ENCODE measurements around the gene SH3GL1. TPM values are rescaled to one million over a fixed set of nuclear protein-coding genes. Genes with fewer than 3 reads are reported as not detected.
"Not testable (repeated sequence)": the region's sequence is repeated elsewhere in the genome, so short reads cannot be mapped to it uniquely, and the experiment has no call there.

Gene SH3GL1
- total RNA-seq, 1 experiment from 2014 or later = 103 TPM

DNA sequence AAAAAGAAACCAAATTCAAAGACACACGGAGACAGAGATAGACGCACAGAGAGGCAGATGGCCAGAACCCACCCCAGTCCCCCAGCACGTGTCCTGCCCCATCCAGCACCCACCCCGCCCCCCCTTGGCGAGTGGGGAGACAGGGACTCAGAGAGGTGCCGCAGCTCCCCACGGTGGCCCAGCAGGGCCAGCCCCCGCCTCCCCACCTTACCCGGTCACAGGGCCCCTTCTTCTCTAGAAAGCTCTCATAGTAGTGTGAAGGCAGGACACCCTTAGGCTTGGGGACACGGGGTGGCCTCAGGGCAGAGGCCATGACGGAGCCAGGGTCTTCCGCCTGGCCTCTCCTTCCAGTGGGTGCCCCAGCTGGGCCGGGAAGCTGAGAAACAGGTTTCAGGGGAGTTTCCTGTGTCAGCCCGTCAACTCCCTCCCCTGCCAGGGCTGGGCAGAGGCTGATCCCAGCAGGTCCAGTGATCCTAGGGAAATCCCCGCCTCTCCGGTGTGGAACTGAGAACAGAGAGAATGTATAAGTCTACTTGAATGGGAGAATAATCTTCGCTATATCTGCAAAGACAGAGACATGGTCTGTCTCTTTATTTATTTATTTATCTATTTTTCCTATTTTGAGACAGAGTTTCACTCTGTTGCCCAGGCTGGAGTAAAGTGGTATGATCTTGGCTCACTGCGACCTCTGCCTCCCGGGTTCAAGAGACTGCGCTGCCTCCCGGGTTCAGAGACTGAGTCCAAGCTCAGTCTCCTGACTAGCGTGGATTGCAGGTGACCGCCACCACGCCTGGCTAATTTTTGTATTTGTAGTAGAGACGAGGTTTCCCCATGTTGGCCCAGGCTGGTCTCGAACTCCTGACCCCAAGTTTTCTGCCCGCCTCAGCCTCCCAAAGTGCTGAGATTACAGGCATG lies 61.6 kb downstream of the SH3GL1 start, which contains the start of gene STAP2:
STAP2 (minus strand) TSS at position 387 of the 915 bp plus-strand sequence; CDS start at position 313, 74 bp downstream.
- in situ Hi-C loops (cut with HindIII; ENCODE audit: low pct_unique_long_range_greater_than_20kb, low sequenced_read_pairs) = no loop called here

DNA sequence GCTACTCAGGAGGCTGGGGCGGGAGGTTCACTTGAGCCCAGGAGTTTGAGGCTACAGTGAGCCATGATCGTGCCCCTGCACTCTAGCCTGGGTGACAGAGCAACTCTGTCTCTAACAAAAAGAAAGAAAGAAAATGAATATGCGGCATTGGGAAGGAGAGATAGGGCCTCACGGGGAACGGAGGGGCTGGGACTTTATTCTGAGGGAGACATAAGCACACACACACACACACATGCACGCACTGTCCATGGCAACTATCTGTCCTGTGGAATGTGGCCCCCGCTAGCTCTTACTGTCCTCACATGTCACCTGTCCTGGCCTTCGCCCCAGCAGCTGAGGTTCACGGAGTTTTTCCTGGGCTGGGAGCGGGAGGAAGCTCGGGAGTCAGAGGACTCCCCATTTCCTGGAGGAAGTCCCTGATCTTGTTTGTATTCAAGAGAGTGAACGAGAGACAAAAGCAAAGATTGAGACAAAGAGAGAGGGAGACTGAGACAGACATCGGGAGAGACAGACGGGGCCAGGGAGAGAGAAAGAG lies 62.4 kb downstream of the SH3GL1 start:
- in situ Hi-C loops (cut with HindIII; ENCODE audit: low pct_unique_long_range_greater_than_20kb, low sequenced_read_pairs) = no loop called here

More for the DNA sequence above, 61.6 kb downstream of the SH3GL1 start, which contains the start of gene STAP2:
- DNase-seq (ENCODE audit: low read depth) = no peak

DNA sequence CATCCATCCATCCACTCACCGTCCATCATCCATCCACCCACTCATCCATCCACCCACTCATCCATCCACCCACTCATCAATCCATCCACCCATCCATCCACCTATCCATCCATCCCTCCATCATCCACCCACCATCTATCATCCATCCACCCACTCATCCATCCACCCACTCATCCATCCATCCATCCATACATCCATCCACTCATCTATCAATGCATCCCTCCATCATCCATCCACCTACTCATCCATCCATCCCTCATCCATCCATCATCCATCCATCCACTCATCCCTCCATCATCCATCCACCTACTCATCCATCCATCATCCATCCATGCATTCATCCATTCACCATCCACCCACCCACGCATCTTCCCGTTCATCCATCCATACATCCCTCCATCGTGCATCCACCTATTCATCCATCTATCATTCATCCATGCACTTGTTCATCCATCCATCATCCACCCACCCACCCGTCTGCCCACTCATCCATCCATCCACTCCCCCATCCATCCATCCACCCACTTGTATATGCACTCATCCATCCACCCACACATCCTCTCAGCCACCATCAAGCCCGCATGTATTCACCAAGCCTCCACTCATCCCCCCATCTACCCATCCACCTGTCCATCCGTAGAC lies 65.3 kb downstream of the SH3GL1 start:
- DNase-seq (ENCODE audit: low read depth) = no peak
- in situ Hi-C loops (cut with HindIII; ENCODE audit: low pct_unique_long_range_greater_than_20kb, low sequenced_read_pairs) = no loop called here

More for the DNA sequence above, 62.4 kb downstream of the SH3GL1 start:
- DNase-seq (ENCODE audit: low read depth) = no peak

DNA sequence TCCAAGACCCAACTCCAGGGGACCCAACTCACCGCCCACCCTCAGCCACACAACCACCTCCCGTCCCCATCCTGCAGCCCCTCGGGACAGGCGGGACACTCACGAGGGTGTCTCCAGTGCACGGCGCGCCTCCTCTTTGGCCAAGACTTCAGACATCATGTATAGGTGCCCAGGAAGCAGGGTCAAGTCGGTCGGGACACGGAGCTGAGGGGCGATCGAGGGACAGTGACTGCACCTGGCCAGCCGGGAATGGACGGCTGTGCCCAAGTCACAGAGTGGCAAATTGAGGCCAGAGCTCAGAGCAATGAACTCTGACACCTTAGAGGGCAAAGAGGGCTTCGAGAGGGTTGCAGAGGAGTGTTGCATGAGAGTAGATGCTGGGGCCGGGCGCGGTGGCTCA lies 70.5 kb downstream of the SH3GL1 start:
- in situ Hi-C loops (cut with HindIII; ENCODE audit: low pct_unique_long_range_greater_than_20kb, low sequenced_read_pairs) = no loop called here
- DNase-seq (ENCODE audit: low read depth) = no peak

DNA sequence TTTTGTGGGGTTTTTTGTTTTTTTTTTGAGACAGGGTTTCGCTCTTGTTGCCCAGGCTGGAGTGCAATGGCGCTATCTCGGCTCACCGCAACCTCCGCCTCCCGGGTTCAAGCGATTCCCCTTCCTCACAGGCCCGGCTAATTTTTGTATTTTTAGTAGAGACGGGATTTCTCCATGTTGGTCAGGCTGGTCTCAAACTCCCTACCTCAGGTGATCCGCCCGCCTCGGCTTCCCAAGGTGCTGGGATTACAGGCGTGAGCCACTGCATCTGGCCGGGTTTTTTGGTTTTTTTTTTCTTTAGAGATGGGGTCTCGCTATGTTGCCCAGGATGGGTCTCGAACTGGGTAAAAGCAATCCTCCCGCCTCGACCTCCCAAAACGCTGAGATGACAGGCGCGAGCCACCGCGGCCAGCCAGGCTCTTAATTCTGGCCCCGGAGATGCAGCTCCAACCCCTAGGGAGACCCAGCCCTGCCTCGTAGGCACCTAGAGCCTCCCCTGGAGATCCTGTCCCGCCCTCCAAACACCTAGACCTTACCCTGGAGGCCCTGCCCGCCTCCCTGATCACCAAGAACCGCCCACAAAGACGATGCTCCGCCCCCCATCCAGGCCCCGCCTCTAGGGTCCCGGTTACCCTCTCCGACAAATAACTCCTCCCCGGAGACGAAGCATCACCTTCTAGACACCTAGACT lies 71.2 kb downstream of the SH3GL1 start:
- in situ Hi-C loops (cut with HindIII; ENCODE audit: low pct_unique_long_range_greater_than_20kb, low sequenced_read_pairs); DNase-seq (ENCODE audit: low read depth): not testable (repeated sequence)

DNA sequence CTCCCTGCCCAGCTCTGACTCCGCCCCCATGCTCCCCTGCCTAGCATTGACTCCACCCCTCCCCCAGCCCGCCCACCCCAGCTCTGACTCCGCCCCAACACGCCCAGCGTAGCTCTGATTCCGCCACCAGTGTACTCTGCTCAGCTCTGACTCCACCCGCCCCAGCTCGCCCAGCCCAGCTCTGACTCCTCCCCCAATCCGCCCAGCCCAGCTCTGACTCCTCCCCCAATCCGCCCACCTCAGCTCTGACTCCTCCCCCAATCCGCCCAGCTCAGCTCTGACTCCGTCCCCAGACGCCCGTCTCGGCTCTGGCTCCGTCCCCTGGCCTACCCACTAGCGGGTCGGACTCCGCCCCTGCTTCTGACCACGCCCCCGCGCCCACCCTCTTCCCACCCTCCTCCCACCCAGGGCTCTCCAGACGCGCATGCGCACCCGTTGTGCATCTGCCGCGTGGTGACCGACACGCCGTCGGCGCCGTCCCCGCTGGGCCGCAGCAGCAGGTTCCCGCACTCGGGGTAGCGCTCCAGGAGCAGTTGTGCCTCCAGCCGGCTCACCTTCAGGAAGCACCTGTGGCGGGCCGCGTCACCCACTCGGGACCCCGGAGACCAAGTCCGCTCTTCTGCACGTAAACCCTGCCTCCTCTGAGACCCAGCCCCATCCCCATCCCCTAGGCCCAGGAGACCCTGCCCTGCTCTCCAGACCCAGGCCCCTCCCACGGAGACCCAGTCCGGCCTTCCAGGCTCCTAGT lies 71.9 kb downstream of the SH3GL1 start:
- DNase-seq (ENCODE audit: low read depth) = peak; percentile 94
- in situ Hi-C loops (cut with HindIII; ENCODE audit: low pct_unique_long_range_greater_than_20kb, low sequenced_read_pairs) = no loop called here

DNA sequence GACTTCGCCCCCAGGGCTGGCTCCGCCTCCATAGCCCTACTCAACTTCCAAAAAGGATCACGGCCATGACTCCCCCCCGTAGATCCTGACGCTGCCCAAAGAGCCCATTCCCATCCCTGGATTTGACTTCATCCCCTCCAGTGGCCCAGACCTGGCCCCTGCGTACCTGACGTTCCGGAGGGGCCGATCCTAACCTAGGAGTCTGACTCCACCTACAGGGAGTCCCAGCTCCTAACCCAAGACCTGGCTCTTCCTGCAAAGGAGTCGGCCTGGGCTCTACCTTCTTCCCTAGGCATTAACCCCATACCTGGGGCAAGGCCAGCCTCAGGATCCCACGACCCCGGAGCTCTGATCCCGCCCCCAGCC lies 72.5 kb downstream of the SH3GL1 start:
- in situ Hi-C loops (cut with HindIII; ENCODE audit: low pct_unique_long_range_greater_than_20kb, low sequenced_read_pairs) = no loop called here
- peak; percentile 82 for DNase-seq (ENCODE audit: low read depth)

DNA sequence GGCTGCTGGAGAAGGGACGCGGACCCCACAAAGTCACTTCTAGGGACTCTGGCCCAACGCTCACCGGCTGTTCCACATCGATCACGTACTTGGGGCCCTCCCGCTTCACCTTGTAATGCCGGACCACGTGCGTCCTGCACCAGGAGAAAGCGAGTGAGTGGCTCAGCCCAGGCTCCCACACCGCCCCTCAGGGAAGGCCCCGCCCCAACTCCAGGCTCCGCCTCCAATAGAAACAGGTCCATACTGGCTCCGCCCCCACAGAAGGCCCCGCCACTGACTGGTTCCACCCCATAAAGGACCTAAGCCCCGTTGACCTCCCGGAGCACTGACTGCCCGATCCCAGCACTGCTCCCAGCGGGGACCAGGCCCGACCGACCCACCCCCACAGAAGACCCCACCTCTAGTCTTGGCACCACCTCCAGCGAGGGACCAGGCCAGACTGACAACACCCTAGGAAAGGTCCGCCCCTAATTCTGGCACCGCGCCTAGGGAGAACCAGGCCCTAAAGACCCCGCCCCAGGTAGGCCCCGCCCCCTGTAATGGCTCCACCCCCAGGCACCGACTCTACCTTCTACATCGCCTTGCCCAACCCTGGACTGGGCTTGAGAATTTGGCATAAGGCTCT lies 73.0 kb downstream of the SH3GL1 start:
- in situ Hi-C loops (cut with HindIII; ENCODE audit: low pct_unique_long_range_greater_than_20kb, low sequenced_read_pairs) = no loop called here
- DNase-seq (ENCODE audit: low read depth) = peak; percentile 80

DNA sequence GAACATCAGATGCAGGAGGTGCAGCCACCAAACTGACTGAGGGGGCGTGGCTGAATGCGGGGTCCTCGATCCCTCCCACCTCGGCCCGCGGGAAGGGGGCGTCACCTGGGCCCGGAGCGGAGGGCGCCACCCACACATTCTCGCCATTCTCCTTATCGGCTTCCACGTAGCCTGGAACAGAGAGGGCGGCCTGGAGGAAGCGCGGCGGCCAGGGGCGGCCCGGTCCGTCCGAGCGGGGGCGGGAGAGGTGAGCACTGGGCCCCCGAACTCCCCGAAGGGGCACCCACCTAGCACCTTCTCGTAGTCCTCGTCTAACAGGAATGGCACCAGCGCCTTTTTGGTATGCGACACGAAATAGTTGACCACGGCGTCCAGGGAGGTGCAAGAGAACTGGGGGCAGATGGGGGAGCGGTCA lies 73.5 kb downstream of the SH3GL1 start:
- no peak for DNase-seq (ENCODE audit: low read depth)
- in situ Hi-C loops (cut with HindIII; ENCODE audit: low pct_unique_long_range_greater_than_20kb, low sequenced_read_pairs) = no loop called here

DNA sequence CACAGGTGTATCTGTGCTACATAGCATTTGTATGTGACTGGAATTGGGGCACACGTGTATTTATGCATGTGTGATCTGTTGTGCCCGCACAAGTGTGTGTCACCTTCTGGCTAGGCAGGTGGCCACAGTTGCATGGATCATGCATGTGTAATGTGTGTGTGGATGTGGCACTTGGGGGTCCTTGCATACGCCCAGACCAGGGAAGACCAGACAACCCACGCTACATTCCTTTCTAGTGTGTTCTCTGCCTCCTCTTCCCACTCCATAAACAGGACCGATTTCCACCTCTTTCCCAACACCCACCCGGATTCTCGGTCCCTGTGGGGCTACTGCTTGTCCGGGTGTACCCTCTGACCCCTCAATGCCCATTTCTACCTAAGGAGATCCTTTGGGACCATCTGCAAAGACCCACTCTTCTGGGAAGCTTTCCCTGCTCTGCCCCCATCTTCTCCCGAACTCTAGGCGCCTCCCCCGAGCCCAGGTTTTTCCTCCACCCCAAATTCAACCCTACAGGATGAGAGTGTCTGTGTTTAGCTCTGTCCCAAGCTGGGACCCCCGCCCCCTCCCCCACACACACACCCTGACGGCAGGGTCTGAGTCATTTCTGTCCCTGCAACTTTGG lies 74.0 kb downstream of the SH3GL1 start:
- in situ Hi-C loops (cut with HindIII; ENCODE audit: low pct_unique_long_range_greater_than_20kb, low sequenced_read_pairs) = no loop called here
- no peak for DNase-seq (ENCODE audit: low read depth)

DNA sequence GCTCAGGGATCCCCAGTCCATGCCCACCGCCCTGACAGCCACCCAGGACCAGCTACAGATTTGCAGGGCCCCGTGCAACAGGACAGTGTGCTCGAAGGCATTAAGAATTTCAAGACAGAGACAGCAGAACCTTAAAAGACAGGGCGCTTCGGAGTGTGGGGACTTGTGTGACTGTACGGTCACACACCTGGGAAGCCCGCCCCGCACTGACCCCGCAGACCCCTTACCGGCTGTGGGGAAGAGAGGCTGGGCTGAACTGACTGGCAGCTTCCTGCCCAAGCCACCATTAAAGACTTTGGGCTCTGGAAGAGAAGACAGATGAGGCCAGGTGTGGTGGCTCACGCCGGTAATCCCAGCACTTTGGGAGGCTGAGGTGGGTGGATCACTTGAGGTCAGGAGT lies 76.1 kb downstream of the SH3GL1 start:
- DNase-seq (ENCODE audit: low read depth) = no peak

DNA sequence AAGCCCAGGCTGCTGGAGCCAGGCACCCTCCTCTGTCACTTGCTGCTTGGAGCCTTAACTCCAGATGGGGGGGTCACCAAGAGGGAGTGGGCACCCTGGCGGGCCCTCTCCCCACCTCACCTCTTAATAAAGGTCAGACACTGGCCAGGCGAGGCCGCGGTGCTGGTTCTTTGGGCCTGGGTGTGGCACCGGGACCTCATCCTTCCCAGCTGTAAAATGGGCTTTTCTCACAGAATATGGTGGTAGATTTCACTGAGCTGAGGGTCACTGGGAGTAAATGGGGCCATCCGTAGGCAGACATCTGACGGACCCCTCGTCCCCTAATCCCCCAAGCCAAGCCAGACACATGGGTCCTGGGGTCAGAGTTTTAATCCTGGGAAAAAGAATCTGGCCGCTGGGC lies 76.7 kb downstream of the SH3GL1 start:
- in situ Hi-C loops (cut with HindIII; ENCODE audit: low pct_unique_long_range_greater_than_20kb, low sequenced_read_pairs) = no loop called here
- no peak for DNase-seq (ENCODE audit: low read depth)

More for the DNA sequence above, 76.1 kb downstream of the SH3GL1 start:
- in situ Hi-C loops (cut with HindIII; ENCODE audit: low pct_unique_long_range_greater_than_20kb, low sequenced_read_pairs) = no loop called here

DNA sequence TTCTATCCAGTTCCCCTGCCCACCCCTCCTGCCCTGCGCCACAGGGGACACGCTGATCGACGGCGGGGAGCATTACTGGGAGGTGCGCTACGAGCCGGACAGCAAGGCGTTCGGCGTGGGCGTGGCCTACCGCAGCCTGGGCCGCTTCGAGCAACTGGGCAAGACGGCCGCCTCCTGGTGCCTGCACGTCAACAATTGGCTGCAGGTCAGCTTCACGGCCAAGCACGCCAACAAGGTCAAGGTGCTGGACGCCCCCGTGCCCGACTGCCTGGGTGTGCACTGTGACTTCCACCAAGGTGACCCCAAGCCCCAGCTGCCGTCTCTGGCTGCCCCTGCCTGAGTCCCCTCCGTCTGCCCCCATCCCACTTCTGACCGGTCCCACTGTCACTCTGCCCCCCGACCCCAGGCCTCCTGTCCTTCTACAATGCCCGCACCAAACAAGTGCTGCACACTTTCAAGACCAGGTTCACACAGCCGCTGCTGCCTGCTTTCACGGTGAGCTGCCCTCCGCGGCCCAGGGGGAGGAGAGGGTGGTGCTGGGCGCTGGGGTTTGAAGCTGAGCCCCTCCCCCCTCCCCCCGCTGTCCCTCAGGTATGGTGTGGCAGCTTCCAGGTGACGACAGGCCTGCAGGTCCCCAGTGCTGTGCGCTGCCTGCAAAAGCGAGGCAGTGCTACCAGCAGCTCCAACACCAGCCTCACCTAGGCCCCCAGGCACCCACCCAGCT lies 77.2 kb downstream of the SH3GL1 start:
- DNase-seq (ENCODE audit: low read depth) = no peak
- in situ Hi-C loops (cut with HindIII; ENCODE audit: low pct_unique_long_range_greater_than_20kb, low sequenced_read_pairs) = no loop called here

DNA sequence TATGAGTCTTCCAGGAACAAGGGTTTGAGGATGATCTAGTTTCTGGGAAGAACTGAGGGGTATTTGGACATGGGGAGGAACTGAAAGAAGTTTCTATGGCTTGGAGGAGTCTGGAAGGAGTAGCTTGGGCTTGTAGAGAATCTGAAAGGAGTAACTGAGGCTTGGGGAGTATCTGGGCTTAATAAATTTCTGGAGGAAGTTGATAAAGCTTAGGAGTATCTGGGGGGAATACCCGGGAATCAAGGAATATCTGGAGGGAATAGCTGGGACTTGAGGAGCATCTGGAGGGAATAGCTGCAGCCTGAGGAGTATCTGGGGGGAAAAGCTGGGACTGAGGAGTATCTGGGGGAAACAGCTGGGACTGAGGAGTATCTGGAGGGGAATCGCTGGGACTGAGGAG lies 79.9 kb downstream of the SH3GL1 start:
- DNase-seq (ENCODE audit: low read depth) = no peak
- in situ Hi-C loops (cut with HindIII; ENCODE audit: low pct_unique_long_range_greater_than_20kb, low sequenced_read_pairs) = no loop called here

DNA sequence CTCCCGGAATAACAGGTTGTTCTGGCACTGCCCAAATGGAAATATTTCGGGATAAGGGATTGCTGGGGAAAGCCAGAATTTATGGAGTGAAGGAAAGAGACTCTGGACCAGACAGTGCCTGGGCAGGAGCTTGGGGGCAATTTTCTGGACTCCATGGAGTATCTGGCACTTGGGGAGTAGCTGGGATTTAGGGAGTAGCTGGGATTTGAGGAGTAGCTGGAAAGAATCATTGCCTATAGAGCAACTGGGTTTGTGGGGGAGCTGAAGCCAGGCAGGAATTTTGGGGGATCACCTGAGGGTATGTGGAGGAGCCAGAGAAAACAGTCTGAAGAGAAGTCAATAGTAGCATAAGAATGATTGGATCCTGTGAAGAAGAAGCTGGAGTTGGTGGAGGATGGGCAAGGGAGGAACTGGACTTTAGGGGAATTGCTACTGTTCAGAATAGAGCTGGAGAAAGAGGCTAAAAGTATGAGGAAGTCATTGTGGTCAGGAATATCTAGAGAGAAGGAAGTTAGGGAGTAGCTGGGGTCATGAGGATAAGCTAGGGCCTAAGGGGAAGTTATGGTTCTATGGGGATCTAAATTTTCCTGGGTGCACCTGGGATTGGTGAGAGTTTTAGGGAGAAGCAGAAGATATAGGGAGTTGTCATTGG lies 81.2 kb downstream of the SH3GL1 start:
- DNase-seq (ENCODE audit: low read depth) = no peak
- in situ Hi-C loops (cut with HindIII; ENCODE audit: low pct_unique_long_range_greater_than_20kb, low sequenced_read_pairs) = no loop called here

DNA sequence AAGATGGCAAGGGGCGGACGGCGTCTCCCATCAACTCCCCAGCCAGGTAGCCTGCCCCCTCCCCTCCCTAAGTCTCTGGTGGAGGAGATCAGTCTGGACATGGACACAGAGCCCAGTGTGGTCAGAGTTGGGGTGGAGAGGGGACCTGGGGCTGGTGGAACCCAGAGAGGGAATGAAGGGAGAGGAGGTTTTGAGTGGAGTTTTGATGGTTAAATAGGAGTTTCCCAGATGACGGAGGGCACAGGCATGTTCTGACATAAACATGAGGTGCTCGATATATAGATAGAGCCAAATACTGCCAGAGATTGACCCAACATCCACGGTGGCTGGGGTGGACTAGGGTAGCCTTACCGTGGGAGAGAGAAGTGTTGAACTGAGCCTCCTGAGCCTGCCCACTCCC lies 81.9 kb downstream of the SH3GL1 start:
- in situ Hi-C loops (cut with HindIII; ENCODE audit: low pct_unique_long_range_greater_than_20kb, low sequenced_read_pairs) = no loop called here
- no peak for DNase-seq (ENCODE audit: low read depth)
